Common myeloid progenitor, CD34-positive (primary cell): ENCODE results near the gene ATG10.
"Not testable (repeated sequence)": the region's sequence is repeated elsewhere in the genome, so short reads cannot be mapped to it uniquely, and the experiment has no call there.

Experiments
- CTCF ChIA-PET: fragments of 350-600 bp; sonication (Branson Sonifier 250); formaldehyde crosslinking; loops from one replicate; lab custom pipeline; 2021; ENCODE audit warnings: antibody characterized with exemption; lab: Charles Lee
- POLR2A ChIA-PET: fragments of 350-600 bp; sonication (Branson Sonifier 250); formaldehyde crosslinking; loops from one replicate; lab custom pipeline; 2021; ENCODE audit warnings: antibody characterized with exemption; lab: Charles Lee
- DNase-seq, 3 donors: peaks; one replicate each; pipeline versions ENCODE4 v3.0.0 to v3.0.0-alpha.2; 2013
- H3K27ac ChIP-seq, 2 experiments: 1 replicate in 1 of 2; 2 replicates in 1 of 2; pipeline ENCODE4 v1.7.0; 2013; ENCODE audit warnings: inconsistent platforms in 2 of 2, low read length in 2 of 2, mild to moderate bottlenecking in 2 of 2, low read depth in 1 of 2, moderate library complexity in 1 of 2; ENCODE audit not compliant: severe bottlenecking in 2 of 2, insufficient read depth in 1 of 2, poor library complexity in 1 of 2
- H3K27me3 ChIP-seq, 5 experiments: replicated peaks in 2 of 5; 1 replicate in 3 of 5; 2 replicates in 2 of 5; pipeline versions ENCODE4 v1.6.1 to v1.7.0; 2013; ENCODE audit warnings: low read length in 4 of 5, mild to moderate bottlenecking in 2 of 5, moderate library complexity in 2 of 5, inconsistent platforms in 1 of 5; ENCODE audit not compliant: insufficient read depth in 5 of 5, control insufficient read depth in 4 of 5
- H3K36me3 ChIP-seq, 4 experiments: 1 replicate in 2 of 4; 2 replicates in 2 of 4; pipeline versions ENCODE4 v1.6.1 to v1.7.0; 2013; ENCODE audit warnings: low read length in 3 of 4, control low read depth in 1 of 4, mild to moderate bottlenecking in 1 of 4; ENCODE audit not compliant: control insufficient read depth in 4 of 4, insufficient read depth in 4 of 4
- H3K4me1 ChIP-seq, 4 experiments: 1 replicate in 3 of 4; 2 replicates in 1 of 4; pipeline versions ENCODE4 v1.6.1 to v1.7.1; 2013; ENCODE audit warnings: low read length in 3 of 4, mild to moderate bottlenecking in 3 of 4, control low read depth in 1 of 4, inconsistent platforms in 1 of 4, moderate library complexity in 1 of 4; ENCODE audit not compliant: control insufficient read depth in 4 of 4, insufficient read depth in 4 of 4; ENCODE audit errors: control extremely low read depth in 1 of 4
- H3K4me3 ChIP-seq, 7 experiments: 1 replicate in 4 of 7; 2 replicates in 3 of 7; pipeline versions ENCODE4 v1.5.1 to v1.7.0; 2013; ENCODE audit warnings: mild to moderate bottlenecking in 7 of 7, low read length in 6 of 7, moderate library complexity in 6 of 7, inconsistent platforms in 2 of 7, low read depth in 2 of 7, control low read depth in 1 of 7; ENCODE audit not compliant: insufficient read depth in 4 of 7, control insufficient read depth in 1 of 7; ENCODE audit errors: extremely low read depth in 1 of 7
- H3K9me3 ChIP-seq, 5 experiments: 1 replicate in 4 of 5; 2 replicates in 1 of 5; pipeline versions ENCODE4 v1.6.1 to v1.7.1; 2013; ENCODE audit warnings: low read length in 4 of 5, mild to moderate bottlenecking in 2 of 5, inconsistent platforms in 1 of 5, low read depth in 1 of 5, moderate library complexity in 1 of 5; ENCODE audit not compliant: control insufficient read depth in 4 of 5, insufficient read depth in 2 of 5; ENCODE audit errors: control extremely low read depth in 1 of 5
- WGBS: methylation state at CpG from one replicate; pipeline ENCODE4 v1.1.5; 2013; ENCODE audit not compliant: insufficient coverage; 5-methylcytosine and 5-hydroxymethylcytosine counted together

Gene ATG10

GRCh38 chr5:82106756-82107155 is 134.9 kb downstream of the ATG10 start:
- DNase-seq, result peak in 2 of 3 donors; percentile 74 to 80
- WGBS, result no CpG with 5 or more reads among the region's 1 CpG

DNA sequence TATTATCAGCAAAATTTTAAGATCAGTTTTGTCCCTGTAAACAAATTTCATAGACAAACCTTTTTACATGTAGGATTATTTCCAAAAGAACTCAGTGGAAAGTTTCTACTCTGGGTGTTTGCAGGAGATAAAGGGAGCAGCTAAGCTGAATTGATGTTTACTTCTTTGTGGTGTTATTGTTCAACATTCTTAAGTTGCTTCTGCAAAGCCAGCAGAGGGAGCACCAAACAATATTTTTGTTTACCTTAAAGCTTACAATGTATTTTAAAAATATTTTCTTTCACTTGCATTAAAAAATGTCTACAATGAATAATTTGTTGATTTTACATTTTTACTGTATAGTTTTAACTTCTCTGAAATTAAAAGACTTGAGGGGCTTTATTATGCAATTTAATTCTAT is 135.4 kb downstream of the ATG10 start:
- POLR2A ChIA-PET, result no interaction called here
- CTCF ChIA-PET, result interaction anchor here (0.8 to 3.9 kb wide), 11 partner anchors 8 to 618 kb away, joined by 3 to 29 read pairs (median 4); no protein-coding TSS in a partner anchor
- Histone ChIP-seq H3K4me3 (peak overlapping the region in 2 of 7 experiments; percentile 17 to 54), H3K9me3 (no peaks in the 10 kb centered on the region), H3K27ac (peak overlapping the region in 1 of 2 experiments; percentile 75), H3K27me3 (no peaks in the 10 kb centered on the region), H3K4me1 (peaks cover 4 to 31% (median 7%) of the 10 kb centered on the region in 4 experiments), H3K36me3 (peaks cover 0 to 3% (median 0%) of the 10 kb centered on the region in 4 experiments)
- peak; percentile 50 to 64 (median 55) for DNase-seq

More at GRCh38 chr5:82106756-82107155, 134.9 kb downstream of the ATG10 start:
- no peaks in the 10 kb centered on the region for H3K27me3 ChIP-seq
- peaks cover 4 to 31% (median 7%) of the 10 kb centered on the region in 4 experiments for H3K4me1 ChIP-seq
- H3K27ac ChIP-seq, result peak overlapping the region in 1 of 2 experiments; percentile 75
- peak overlapping the region in 3 of 7 experiments; percentile 17 to 54 (median 26) for H3K4me3 ChIP-seq
- peaks cover 0 to 3% (median 0%) of the 10 kb centered on the region in 4 experiments for H3K36me3 ChIP-seq
- ChIA-PET CTCF (interaction anchor here (0.8 to 3.9 kb wide), 15 partner anchors 9 to 685 kb away, joined by 3 to 29 read pairs (median 3); no protein-coding TSS in a partner anchor), POLR2A (no interaction called here)
- H3K9me3 ChIP-seq, result no peaks in the 10 kb centered on the region

- no peaks in the 10 kb centered on the region for H3K27me3 ChIP-seq
- DNase-seq, result no peak
- no peak overlapping the region for H3K4me3 ChIP-seq
- H3K27ac ChIP-seq, result no peak overlapping the region
- H3K36me3 ChIP-seq, result peaks cover 0 to 3% (median 0%) of the 10 kb centered on the region in 4 experiments
- 100% methylated on average over 3 of the region's 3 CpGs for WGBS
- ChIA-PET POLR2A (no interaction called here), CTCF (interaction anchor here (0.8 to 3.9 kb wide), 8 partner anchors 9 to 150 kb away, joined by 3 to 29 read pairs (median 4); no protein-coding TSS in a partner anchor)
- no peaks in the 10 kb centered on the region for H3K9me3 ChIP-seq
- H3K4me1 ChIP-seq, result peaks cover 4 to 31% (median 7%) of the 10 kb centered on the region in 4 experiments
Observed at GRCh38 chr5:82109013-82109412, 137.2 kb downstream of the ATG10 start.

GRCh38 chr5:82109915-82110314 is 138.1 kb downstream of the ATG10 start:
- POLR2A ChIA-PET, result not testable (repeated sequence)

DNA sequence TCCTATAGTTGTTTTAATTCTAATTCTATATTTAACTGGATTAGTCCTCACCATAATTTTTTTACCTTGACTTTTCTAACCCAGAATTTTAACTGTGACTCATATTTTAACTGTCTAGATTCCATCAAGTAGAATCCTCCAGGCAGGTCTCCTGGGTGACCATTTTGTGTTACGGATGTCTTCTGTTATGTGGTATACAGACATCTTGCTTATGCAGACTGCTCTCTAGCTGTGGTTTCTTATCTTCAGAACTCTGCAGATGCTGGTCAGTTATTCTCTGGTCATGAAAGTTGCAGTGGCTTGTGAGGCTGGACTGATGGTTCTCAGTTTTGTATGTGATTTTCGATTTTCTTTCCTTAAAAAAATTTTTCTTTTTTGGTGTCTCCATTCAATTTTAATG is 139.4 kb downstream of the ATG10 start:
- Histone ChIP-seq H3K9me3 (no peaks in the 10 kb centered on the region), H3K4me3 (no peak overlapping the region), H3K27ac (no peak overlapping the region), H3K36me3 (peaks cover 0 to 3% (median 0%) of the 10 kb centered on the region in 4 experiments), H3K27me3 (no peaks in the 10 kb centered on the region), H3K4me1 (peaks cover 4 to 19% (median 6%) of the 10 kb centered on the region in 4 experiments)
- WGBS, result 80% methylated on average over 1 of the region's 2 CpGs
- ChIA-PET POLR2A (no interaction called here), CTCF (no interaction called here)
- peak in 2 of 3 donors; percentile 60 to 75 for DNase-seq

More at GRCh38 chr5:82109915-82110314, 138.1 kb downstream of the ATG10 start:
- H3K9me3 ChIP-seq, H3K27me3 ChIP-seq, H3K36me3 ChIP-seq, DNase-seq, H3K27ac ChIP-seq, H3K4me3 ChIP-seq: not testable (repeated sequence)
- peaks cover 4 to 30% (median 7%) of the 10 kb centered on the region in 4 experiments for H3K4me1 ChIP-seq
- WGBS, result no CpG with 5 or more reads among the region's 2 CpGs
- CTCF ChIA-PET, result interaction anchor here (1.4 kb wide), 1 partner anchor 116 kb away, joined by 5 read pairs; no protein-coding TSS in a partner anchor

- H3K4me3 ChIP-seq, result no peak overlapping the region
- H3K4me1 ChIP-seq, result peaks cover 0 to 2% (median 0%) of the 10 kb centered on the region in 4 experiments
- CTCF ChIA-PET, result interaction anchor here (1.6 kb wide), 1 partner anchor 9 kb away, joined by 8 read pairs; no protein-coding TSS in a partner anchor
- no CpG with 5 or more reads among the region's 1 CpG for WGBS
- no peaks in the 10 kb centered on the region for H3K27me3 ChIP-seq
- POLR2A ChIA-PET, result no interaction called here
- H3K36me3 ChIP-seq, result peaks cover 0 to 2% (median under 1%) of the 10 kb centered on the region in 4 experiments
- DNase-seq, result no peak
- H3K9me3 ChIP-seq, result no peaks in the 10 kb centered on the region
- no peak overlapping the region for H3K27ac ChIP-seq
Observed at GRCh38 chr5:82115858-82116257, 144.0 kb downstream of the ATG10 start.

GRCh38 chr5:82119889-82120288 is 148.1 kb downstream of the ATG10 start:
- no peaks in the 10 kb centered on the region for H3K27me3 ChIP-seq
- DNase-seq, result no peak
- POLR2A ChIA-PET, result no interaction called here
- H3K36me3 ChIP-seq, result peaks cover 0 to 5% (median under 1%) of the 10 kb centered on the region in 4 experiments
- no peak overlapping the region for H3K4me3 ChIP-seq
- H3K4me1 ChIP-seq, result no peaks in the 10 kb centered on the region
- CTCF ChIA-PET, result interaction anchor here (1.1 kb wide), 1 partner anchor 11 kb away, joined by 3 read pairs; no protein-coding TSS in a partner anchor
- peaks cover 0 to 13% (median 0%) of the 10 kb centered on the region in 5 experiments for H3K9me3 ChIP-seq
- no CpG with 5 or more reads among the region's 4 CpGs for WGBS
- no peak overlapping the region for H3K27ac ChIP-seq
